ENCODE measurements around the gene CSRP1. TPM values are rescaled to one million over a fixed set of nuclear protein-coding genes. Genes with fewer than 3 reads are reported as not detected.

The CSRP1 gene
- total and polyA plus RNA-seq, 2 of the 13 experiments (the other 11 are each of a cell fraction or from before 2014, with no cell fraction given): 17.7 to 68.9 TPM

- peaks cover 8 to 15% of the 10 kb centered on the region in 2 experiments; a peak in 3 of 5 replicates for H3K36me3 ChIP-seq (replicated peaks in 1 of 2; ENCODE audit: control insufficient read depth in 1 of 2, insufficient read depth in 2 of 2, low read length in 2 of 2)
These were observed 19.2 kb downstream of the CSRP1 start for GRCh38 chr1:201487742-201488141.

GRCh38 chr1:201486187-201486586, 20.7 kb downstream of the CSRP1 start:
- no TSS peak for BruUV-seq (replicated peaks)
- WGBS (ENCODE audit: low lambda C conversion rate): 83% methylated on average over 3 of the region's 3 CpGs
- Histone ChIP-seq H3K9ac (ENCODE audit: insufficient read depth, low read depth, low read length) (no peak overlapping the region), H3K4me2 (ENCODE audit: low read depth, low read length) (no peak overlapping the region), H3K9me3 (ENCODE audit: low read length) (no peaks in the 10 kb centered on the region), H3K4me1 (ENCODE audit: insufficient read depth, low read length) (peaks cover 17% of the 10 kb centered on the region), H3K79me2 (ENCODE audit: insufficient read depth, low read length) (no peaks in the 10 kb centered on the region), H3K27ac (ENCODE audit: extremely low read length, insufficient read depth, low read length) (no peak overlapping the region), H3K4me3 (replicated peaks in 1 of 3; ENCODE audit: insufficient read depth in 1 of 3, low read depth in 2 of 3, low read length in 3 of 3) (no peak overlapping the region), H3K36me3 (replicated peaks in 1 of 2; ENCODE audit: control insufficient read depth in 1 of 2, insufficient read depth in 2 of 2, low read length in 2 of 2) (peaks cover 8 to 13% of the 10 kb centered on the region in 2 experiments; a peak in 3 of 5 replicates), H4K20me1 (ENCODE audit: insufficient read depth, low read length) (no peaks in the 10 kb centered on the region), H2AFZ (ENCODE audit: low read length) (no peak overlapping the region), H3K27me3 (ENCODE audit: control insufficient read depth in 1 of 2, insufficient read depth in 2 of 2, low read length in 2 of 2) (peaks cover 0 to 7% of the 10 kb centered on the region in 2 experiments; a peak in 2 of 5 replicates)
- CTCF ChIA-PET (ENCODE audit: low intra/inter-chr PET ratio, low total read pairs): no interaction called here
- DNase-seq (ENCODE audit: low spot score) (no peak), FAIRE-seq (no peak), ATAC-seq (no peak)
- POLR2A ChIA-PET: interaction anchor here (1.7 kb wide), 1 partner anchor 16 kb away, joined by 5 read pairs; no protein-coding TSS in a partner anchor
- TF ChIP-seq DZIP1 (CRISPR knock-in tag; IDR thresholded peaks at IDR 0.05) (no peak), NR2F1 (CRISPR knock-in tag; IDR thresholded peaks at IDR 0.05) (no peak), PLRG1 (conservative IDR thresholded peaks at IDR 0.05) (no peak), SCMH1 (CRISPR knock-in tag; IDR thresholded peaks at IDR 0.05; ENCODE audit: borderline replicate concordance) (no peak), ZNF256 (CRISPR knock-in tag; conservative IDR thresholded peaks at IDR 0.05) (no peak), ZNF772 (CRISPR knock-in tag; IDR thresholded peaks at IDR 0.05) (no peak), TARDBP (CRISPR knock-in tag; IDR thresholded peaks at IDR 0.05) (no peak), ZNF180 (CRISPR knock-in tag; IDR thresholded peaks at IDR 0.05; ENCODE audit: borderline replicate concordance, low read depth) (no peak), ZNF674 (CRISPR knock-in tag; IDR thresholded peaks at IDR 0.05; ENCODE audit: low read depth) (no peak)
- in situ Hi-C loops (cut with HindIII; ENCODE audit: extremely low pct_ligation_motif_present, low pct_unique_long_range_greater_than_20kb): no loop called here
- intact Hi-C loops (cut with micrococcal nuclease; ENCODE audit: unreplicated experiment): no loop called here

More at GRCh38 chr1:201487742-201488141, 19.2 kb downstream of the CSRP1 start:
- CTCF ChIA-PET (ENCODE audit: low intra/inter-chr PET ratio, low total read pairs): no interaction called here
- BruUV-seq (replicated peaks): no TSS peak
- H3K27me3 ChIP-seq (ENCODE audit: control insufficient read depth in 1 of 2, insufficient read depth in 2 of 2, low read length in 2 of 2): no peaks in the 10 kb centered on the region
- H3K9ac ChIP-seq (ENCODE audit: insufficient read depth, low read depth, low read length): no peak overlapping the region
- H3K79me2 ChIP-seq (ENCODE audit: insufficient read depth, low read length): no peaks in the 10 kb centered on the region
- DNase-seq (ENCODE audit: low spot score) (no peak), ATAC-seq (no peak), FAIRE-seq (no peak)
- H3K9me3 ChIP-seq (ENCODE audit: low read length): no peaks in the 10 kb centered on the region
- no peak overlapping the region for H2AFZ ChIP-seq (ENCODE audit: low read length)
- POLR2A ChIA-PET: no interaction called here
- TF ChIP-seq POLR2AphosphoS5 (IDR thresholded peaks at IDR 0.05; ENCODE audit: low read depth, low read length) (no peak), HNF4A (CRISPR knock-in tag; IDR thresholded peaks at IDR 0.05) (no peak), ZNF800 (CRISPR knock-in tag; IDR thresholded peaks at IDR 0.05) (no peak), ZNF205 (CRISPR knock-in tag; IDR thresholded peaks at IDR 0.05) (no peak), ZNF329 (CRISPR knock-in tag; IDR thresholded peaks at IDR 0.05; ENCODE audit: low read depth) (no peak)
- H4K20me1 ChIP-seq (ENCODE audit: insufficient read depth, low read length): no peaks in the 10 kb centered on the region
- peaks cover 3% of the 10 kb centered on the region for H3K4me1 ChIP-seq (ENCODE audit: insufficient read depth, low read length)
- WGBS (ENCODE audit: low lambda C conversion rate): 94% methylated on average over 1 of the region's 2 CpGs
- in situ Hi-C loops (cut with HindIII; ENCODE audit: extremely low pct_ligation_motif_present, low pct_unique_long_range_greater_than_20kb): no loop called here
- intact Hi-C loops (cut with micrococcal nuclease; ENCODE audit: unreplicated experiment): no loop called here
- no peak overlapping the region for H3K4me3 ChIP-seq (replicated peaks in 1 of 3; ENCODE audit: insufficient read depth in 1 of 3, low read depth in 2 of 3, low read length in 3 of 3)
- no peak overlapping the region for H3K4me2 ChIP-seq (ENCODE audit: low read depth, low read length)
- H3K27ac ChIP-seq (ENCODE audit: extremely low read length, insufficient read depth, low read length): no peak overlapping the region
